ENCODE data around the gene LRRC53. TPM values are rescaled to one million over a fixed set of nuclear protein-coding genes. Genes with fewer than 3 reads are reported as not detected.

LRRC53 gene
- total RNA-seq, 2 experiments from 2014 or later = not detected

GRCh38 chr1:74474585-74474984 lies 37.8 kb downstream of the LRRC53 start:
- Mint-ChIP-seq H3K4me1 (no peaks in the 10 kb centered on the region), H3K9me3 (no peaks in the 10 kb centered on the region), H3K4me3 (no peak overlapping the region), H3K27me3 (peaks cover 5% of the 10 kb centered on the region), H3K36me3 (ENCODE audit: low read depth) (no peaks in the 10 kb centered on the region), H3K27ac (no peak overlapping the region)
- ChIA-PET POLR2A (no interaction called here), CTCF (no interaction called here)
- DNase-seq = no peak

- no peak overlapping the region for H3K27ac Mint-ChIP-seq
- ChIA-PET POLR2A (no interaction called here), CTCF (no interaction called here)
- H3K4me3 Mint-ChIP-seq = no peak overlapping the region
- DNase-seq = no peak
- no peaks in the 10 kb centered on the region for H3K36me3 Mint-ChIP-seq (ENCODE audit: low read depth)
- H3K4me1 Mint-ChIP-seq = no peaks in the 10 kb centered on the region
- H3K9me3 Mint-ChIP-seq = no peaks in the 10 kb centered on the region
- peaks cover 5% of the 10 kb centered on the region for H3K27me3 Mint-ChIP-seq
Observed at GRCh38 chr1:74471470-74471869, 40.9 kb downstream of the LRRC53 start.

- peaks cover 5% of the 10 kb centered on the region for H3K27me3 Mint-ChIP-seq
- DNase-seq = no peak
- no peak overlapping the region for H3K4me3 Mint-ChIP-seq
- H3K27ac Mint-ChIP-seq = no peak overlapping the region
- H3K36me3 Mint-ChIP-seq (ENCODE audit: low read depth) = no peaks in the 10 kb centered on the region
- no peaks in the 10 kb centered on the region for H3K4me1 Mint-ChIP-seq
- H3K9me3 Mint-ChIP-seq = no peaks in the 10 kb centered on the region
- ChIA-PET CTCF (no interaction called here), POLR2A (no interaction called here)
Observed at GRCh38 chr1:74470936-74471335, 41.5 kb downstream of the LRRC53 start.

GRCh38 chr1:74470251-74470650 lies 42.2 kb downstream of the LRRC53 start:
- Mint-ChIP-seq H3K27ac (no peak overlapping the region), H3K36me3 (ENCODE audit: low read depth) (no peaks in the 10 kb centered on the region), H3K27me3 (peaks cover 5% of the 10 kb centered on the region), H3K4me3 (no peak overlapping the region), H3K4me1 (no peaks in the 10 kb centered on the region), H3K9me3 (no peaks in the 10 kb centered on the region)
- CTCF ChIA-PET = no interaction called here
- DNase-seq = no peak
- POLR2A ChIA-PET = no interaction called here

GRCh38 chr1:74468982-74469603 lies 43.3 kb downstream of the LRRC53 start:
- Mint-ChIP-seq H3K36me3 (ENCODE audit: low read depth) (no peaks in the 10 kb centered on the region), H3K27me3 (peaks cover 5% of the 10 kb centered on the region), H3K4me3 (no peak overlapping the region), H3K9me3 (no peaks in the 10 kb centered on the region), H3K4me1 (no peaks in the 10 kb centered on the region), H3K27ac (no peak overlapping the region)
- POLR2A ChIA-PET = no interaction called here
- CTCF ChIA-PET = no interaction called here
- DNase-seq = no peak

GRCh38 chr1:74467786-74468377 lies 44.5 kb downstream of the LRRC53 start:
- ChIA-PET CTCF (no interaction called here), POLR2A (no interaction called here)
- Mint-ChIP-seq H3K36me3 (ENCODE audit: low read depth) (no peaks in the 10 kb centered on the region), H3K27ac (no peak overlapping the region), H3K9me3 (no peaks in the 10 kb centered on the region), H3K4me1 (peaks cover 2% of the 10 kb centered on the region), H3K27me3 (peaks cover 5% of the 10 kb centered on the region), H3K4me3 (no peak overlapping the region)
- no peak for DNase-seq

- H3K27me3 Mint-ChIP-seq = peaks cover under 1% of the 10 kb centered on the region
- CTCF ChIA-PET = no interaction called here
- POLR2A ChIA-PET = no interaction called here
Observed at GRCh38 chr1:74465193-74465681, 47.2 kb downstream of the LRRC53 start.

GRCh38 chr1:74464037-74464436 lies 48.4 kb downstream of the LRRC53 start:
- no peaks in the 10 kb centered on the region for H3K27me3 Mint-ChIP-seq
- no peaks in the 10 kb centered on the region for H3K36me3 Mint-ChIP-seq (ENCODE audit: low read depth)
- no peak overlapping the region for H3K4me3 Mint-ChIP-seq
- ChIA-PET POLR2A (no interaction called here), CTCF (no interaction called here)
- no peak overlapping the region for H3K27ac Mint-ChIP-seq
- DNase-seq = no peak
- H3K9me3 Mint-ChIP-seq = no peaks in the 10 kb centered on the region
- peaks cover 2% of the 10 kb centered on the region for H3K4me1 Mint-ChIP-seq

More at GRCh38 chr1:74465193-74465681, 47.2 kb downstream of the LRRC53 start:
- H3K4me3 Mint-ChIP-seq = no peak overlapping the region
- no peaks in the 10 kb centered on the region for H3K36me3 Mint-ChIP-seq (ENCODE audit: low read depth)
- no peak for DNase-seq
- no peak overlapping the region for H3K27ac Mint-ChIP-seq
- H3K4me1 Mint-ChIP-seq = peaks cover 2% of the 10 kb centered on the region
- no peaks in the 10 kb centered on the region for H3K9me3 Mint-ChIP-seq

GRCh38 chr1:74463333-74463988 lies 49.0 kb downstream of the LRRC53 start:
- DNase-seq = no peak
- Mint-ChIP-seq H3K36me3 (ENCODE audit: low read depth) (no peaks in the 10 kb centered on the region), H3K9me3 (no peaks in the 10 kb centered on the region), H3K27ac (no peak overlapping the region), H3K4me3 (no peak overlapping the region), H3K27me3 (no peaks in the 10 kb centered on the region), H3K4me1 (peaks cover 2% of the 10 kb centered on the region)
- POLR2A ChIA-PET = no interaction called here
- CTCF ChIA-PET = no interaction called here

GRCh38 chr1:74457253-74457652 lies 55.2 kb downstream of the LRRC53 start:
- POLR2A ChIA-PET = no interaction called here

GRCh38 chr1:74455390-74455789 lies 57.0 kb downstream of the LRRC53 start:
- Mint-ChIP-seq H3K36me3 (ENCODE audit: low read depth) (no peaks in the 10 kb centered on the region), H3K9me3 (no peaks in the 10 kb centered on the region), H3K4me1 (no peaks in the 10 kb centered on the region), H3K27ac (no peak overlapping the region), H3K27me3 (peaks cover 1% of the 10 kb centered on the region), H3K4me3 (no peak overlapping the region)
- POLR2A ChIA-PET = no interaction called here
- CTCF ChIA-PET = no interaction called here
- DNase-seq = no peak

More at GRCh38 chr1:74457253-74457652, 55.2 kb downstream of the LRRC53 start:
- Mint-ChIP-seq H3K4me3 (no peak overlapping the region), H3K4me1 (no peaks in the 10 kb centered on the region), H3K36me3 (ENCODE audit: low read depth) (no peaks in the 10 kb centered on the region), H3K9me3 (no peaks in the 10 kb centered on the region), H3K27ac (no peak overlapping the region), H3K27me3 (peaks cover 1% of the 10 kb centered on the region)
- CTCF ChIA-PET = no interaction called here
- no peak for DNase-seq

- Mint-ChIP-seq H3K36me3 (ENCODE audit: low read depth) (no peaks in the 10 kb centered on the region), H3K27ac (no peak overlapping the region), H3K9me3 (no peaks in the 10 kb centered on the region), H3K27me3 (peaks cover 1% of the 10 kb centered on the region), H3K4me1 (no peaks in the 10 kb centered on the region), H3K4me3 (no peak overlapping the region)
- POLR2A ChIA-PET = no interaction called here
- CTCF ChIA-PET = no interaction called here
- DNase-seq = no peak
Observed at GRCh38 chr1:74453277-74453676, 59.1 kb downstream of the LRRC53 start.

GRCh38 chr1:74452035-74452434 lies 60.4 kb downstream of the LRRC53 start:
- no peak for DNase-seq
- Mint-ChIP-seq H3K4me3 (no peak overlapping the region), H3K4me1 (no peaks in the 10 kb centered on the region), H3K27ac (no peak overlapping the region), H3K9me3 (no peaks in the 10 kb centered on the region), H3K36me3 (ENCODE audit: low read depth) (no peaks in the 10 kb centered on the region), H3K27me3 (peaks cover 1% of the 10 kb centered on the region)
- ChIA-PET POLR2A (no interaction called here), CTCF (no interaction called here)

GRCh38 chr1:74437035-74437434 lies 75.4 kb downstream of the LRRC53 start:
- no peaks in the 10 kb centered on the region for H3K4me1 Mint-ChIP-seq
- H3K4me3 Mint-ChIP-seq = no peak overlapping the region
- no peaks in the 10 kb centered on the region for H3K9me3 Mint-ChIP-seq
- ChIA-PET CTCF (no interaction called here), POLR2A (interaction anchor here (1.1 kb wide), 1 partner anchor 148 kb away, joined by 3 read pairs; no protein-coding TSS in a partner anchor)
- no peak overlapping the region for H3K27ac Mint-ChIP-seq
- DNase-seq = no peak
- no peaks in the 10 kb centered on the region for H3K27me3 Mint-ChIP-seq
- H3K36me3 Mint-ChIP-seq (ENCODE audit: low read depth) = no peaks in the 10 kb centered on the region
